ENCODE measurements around the gene SRSF4. TPM values are rescaled to one million over a fixed set of nuclear protein-coding genes. Genes with fewer than 3 reads are reported as not detected.
A peak's percentile ranks its signal among the peaks of the same experiment; 100 is the strongest.

SRSF4 gene
- total and polyA plus RNA-seq, 2 donors (not counting 1 experiment from before 2014, with no cell fraction given) = 48.4 to 93.5 TPM

- Mint-ChIP-seq H3K27me3 (no peaks in the 10 kb centered on the region), H3K4me3 (no peak overlapping the region), H3K4me1 (peaks cover 57% of the 10 kb centered on the region), H3K9me3 (ENCODE audit: insufficient read depth) (no peaks in the 10 kb centered on the region), H3K27ac (peak overlapping the region; percentile 28)
- Histone ChIP-seq H3K9ac (ENCODE audit: low read length) (no peak overlapping the region), H3K79me2 (ENCODE audit: control insufficient read depth, insufficient read depth, low read length) (peaks cover 98% of the 10 kb centered on the region), H3K4me2 (replicated peaks; ENCODE audit: low read depth, low read length, poor library complexity, severe bottlenecking) (no peak overlapping the region), H3K4me1 (ENCODE audit: control insufficient read depth in 2 of 2, insufficient read depth in 2 of 2, low read length in 2 of 2) (peaks cover 34 to 38% of the 10 kb centered on the region in 2 donors), H2AFZ (ENCODE audit: insufficient read depth, low read depth, low read length, poor library complexity, severe bottlenecking) (no peak overlapping the region), H4K20me1 (ENCODE audit: control insufficient read depth, insufficient read depth, low read length, poor library complexity, severe bottlenecking) (peaks cover 96% of the 10 kb centered on the region), H3K4me3 (ENCODE audit: control extremely low read depth in 1 of 5, extremely low read depth in 1 of 5, insufficient read depth in 1 of 5, low read depth in 2 of 5, low read length in 4 of 5) (no peak overlapping the region), H3K27ac (ENCODE audit: low read length in 2 of 2) (peak overlapping the region in 1 of 2 donors; percentile 41), H3K9me3 (ENCODE audit: control extremely low read depth in 1 of 3, control insufficient read depth in 2 of 3, insufficient read depth in 1 of 3, low read length in 2 of 3) (no peaks in the 10 kb centered on the region), H3K36me3 (replicated peaks in 1 of 2; ENCODE audit: control extremely low read depth in 1 of 2, control insufficient read depth in 1 of 2, extremely low read depth in 1 of 2, insufficient read depth in 2 of 2, low read length in 1 of 2) (peaks cover 2 to 24% of the 10 kb centered on the region in 2 experiments), H3K27me3 (replicated peaks in 1 of 4; ENCODE audit: control extremely low read depth in 1 of 4, control insufficient read depth in 3 of 4, insufficient read depth in 4 of 4, low read length in 3 of 4) (no peaks in the 10 kb centered on the region)
- DNase-seq = no peak
- POLR2A ChIA-PET = no interaction called here
- no peak for ATAC-seq (ENCODE audit: low read depth)
- no peak for TF ChIP-seq EZH2 (IDR thresholded peaks at IDR 0.05; ENCODE audit: borderline replicate concordance, insufficient read depth, low read depth, low read length, poor library complexity, severe bottlenecking)
- no peak for TF ChIP-seq CTCF (IDR thresholded peaks at IDR 0.05)
- CTCF ChIA-PET = no interaction called here
- no CpG with 5 or more reads among the region's 4 CpGs for WGBS (ENCODE audit: insufficient coverage)
- intact Hi-C loops (cut with micrococcal nuclease) = no loop called here
These were observed 5.1 kb downstream of the SRSF4 start for GRCh38 chr1:29176576-29176975.

- no peak overlapping the region for H3K9ac ChIP-seq (ENCODE audit: low read length)
- no peak for TF ChIP-seq EZH2 (IDR thresholded peaks at IDR 0.05; ENCODE audit: borderline replicate concordance, insufficient read depth, low read depth, low read length, poor library complexity, severe bottlenecking)
- no peak for TF ChIP-seq CTCF (IDR thresholded peaks at IDR 0.05)
- ATAC-seq (ENCODE audit: low read depth) = no peak
These were observed 9.2 kb downstream of the SRSF4 start for GRCh38 chr1:29172415-29172939.

More at GRCh38 chr1:29172415-29172939, 9.2 kb downstream of the SRSF4 start:
- no peaks in the 10 kb centered on the region for H3K27me3 ChIP-seq (replicated peaks in 1 of 4; ENCODE audit: control extremely low read depth in 1 of 4, control insufficient read depth in 3 of 4, insufficient read depth in 4 of 4, low read length in 3 of 4)
- Mint-ChIP-seq H3K27me3 (no peaks in the 10 kb centered on the region), H3K4me1 (peaks cover 53% of the 10 kb centered on the region), H3K9me3 (ENCODE audit: insufficient read depth) (no peaks in the 10 kb centered on the region), H3K27ac (no peak overlapping the region), H3K4me3 (no peak overlapping the region)
- peaks cover 95% of the 10 kb centered on the region for H4K20me1 ChIP-seq (ENCODE audit: control insufficient read depth, insufficient read depth, low read length, poor library complexity, severe bottlenecking)
- ChIA-PET POLR2A (interaction anchor here (3.1 kb wide), 1 partner anchor 9 kb away, joined by 9 read pairs; the partner anchor contains the start of gene SRSF4), CTCF (interaction anchor here (3.6 kb wide), 1 partner anchor 30 kb away, joined by 15 read pairs; no protein-coding TSS in a partner anchor)
- peaks cover 19 to 28% of the 10 kb centered on the region in 2 donors for H3K4me1 ChIP-seq (ENCODE audit: control insufficient read depth in 2 of 2, insufficient read depth in 2 of 2, low read length in 2 of 2)
- peaks cover 98% of the 10 kb centered on the region for H3K79me2 ChIP-seq (ENCODE audit: control insufficient read depth, insufficient read depth, low read length)
- no peaks in the 10 kb centered on the region for H3K9me3 ChIP-seq (ENCODE audit: control extremely low read depth in 1 of 3, control insufficient read depth in 2 of 3, insufficient read depth in 1 of 3, low read length in 2 of 3)
- peaks cover 3 to 29% of the 10 kb centered on the region in 2 experiments for H3K36me3 ChIP-seq (replicated peaks in 1 of 2; ENCODE audit: control extremely low read depth in 1 of 2, control insufficient read depth in 1 of 2, extremely low read depth in 1 of 2, insufficient read depth in 2 of 2, low read length in 1 of 2)
- no peak overlapping the region for H3K4me2 ChIP-seq (replicated peaks; ENCODE audit: low read depth, low read length, poor library complexity, severe bottlenecking)
- H2AFZ ChIP-seq (ENCODE audit: insufficient read depth, low read depth, low read length, poor library complexity, severe bottlenecking) = no peak overlapping the region
- no peak overlapping the region for H3K4me3 ChIP-seq (ENCODE audit: control extremely low read depth in 1 of 5, extremely low read depth in 1 of 5, insufficient read depth in 1 of 5, low read depth in 2 of 5, low read length in 4 of 5)
- intact Hi-C loops (cut with micrococcal nuclease) = no loop called here
- 94% methylated on average over 6 of the region's 8 CpGs for WGBS (ENCODE audit: insufficient coverage)
- no peak overlapping the region for H3K27ac ChIP-seq (ENCODE audit: low read length in 2 of 2)
- DNase-seq = no peak
